GM21576 (cell line): ENCODE results near the gene FSTL5.
"Not testable (repeated sequence)": the region's sequence is repeated elsewhere in the genome, so short reads cannot be mapped to it uniquely, and the experiment has no call there.

Experiments
- ATAC-seq: cut with Tn5 transposase; IDR thresholded peaks from one replicate; pipeline ENCODE4 v1.9.1; 2021; ENCODE audit warnings: mild to moderate bottlenecking, moderate library complexity; ENCODE audit not compliant: unreplicated experiment

The FSTL5 gene

GRCh38 chr4:161881370-161881769 is 282.4 kb downstream of the FSTL5 start:
- ATAC-seq: no peak

DNA sequence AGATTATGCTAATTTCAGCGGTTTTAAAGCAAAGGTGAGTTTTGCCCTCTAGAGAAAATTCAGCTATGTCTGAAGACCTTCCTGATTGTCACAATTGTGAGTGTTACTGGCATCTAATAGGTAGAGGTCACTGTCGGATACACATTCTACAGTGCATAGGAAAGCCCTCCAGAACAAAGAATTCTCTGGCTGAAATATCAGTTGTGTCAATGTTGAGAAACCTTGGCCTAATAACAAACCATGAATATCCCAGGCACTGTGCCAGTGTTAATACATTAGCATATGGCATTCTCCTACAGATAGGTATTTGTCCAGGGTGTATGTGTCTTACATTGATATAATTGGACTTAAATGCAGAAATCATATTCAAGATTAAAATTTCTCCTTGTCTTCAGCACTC is 294.3 kb downstream of the FSTL5 start:
- ATAC-seq: no peak

- no peak for ATAC-seq
These were observed 307.0 kb downstream of the FSTL5 start for GRCh38 chr4:161856711-161857326.

DNA sequence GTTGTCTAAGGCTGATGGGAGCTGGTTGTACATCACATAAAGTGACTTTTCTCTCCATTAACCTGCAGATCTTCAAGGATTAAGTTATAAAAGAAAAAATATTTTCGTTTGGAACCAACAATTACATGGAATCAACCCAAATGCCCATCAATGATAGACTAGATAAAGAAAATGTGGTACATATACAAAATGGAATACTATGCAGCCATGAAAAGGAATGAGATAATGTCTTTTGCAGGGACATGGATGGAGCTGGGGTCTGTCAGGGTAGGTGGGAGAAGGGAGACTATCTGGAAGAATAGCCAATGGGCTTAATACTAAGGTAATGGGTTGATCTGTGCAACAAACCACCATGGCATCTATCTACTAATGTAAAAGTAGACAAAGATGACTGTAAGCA is 313.2 kb downstream of the FSTL5 start:
- no peak for ATAC-seq

DNA sequence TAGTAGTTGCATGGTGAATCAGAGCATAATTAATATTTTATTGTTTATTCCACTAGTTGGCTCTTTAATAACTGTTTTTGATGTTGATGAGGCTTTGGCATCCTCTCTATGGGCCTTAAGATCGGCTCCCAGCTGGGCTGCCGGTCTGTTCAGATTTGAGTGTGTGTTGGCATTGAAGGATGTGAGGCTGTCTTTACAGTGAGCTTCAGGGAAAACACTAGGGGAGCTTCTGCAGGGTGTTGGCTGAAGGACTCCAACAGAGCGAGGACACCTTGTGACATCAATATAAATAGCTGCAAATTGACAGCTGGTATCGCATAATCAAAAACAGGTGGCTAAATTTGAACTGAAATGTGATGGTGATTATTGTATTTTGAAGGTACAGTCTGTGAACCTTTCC is 322.0 kb downstream of the FSTL5 start:
- ATAC-seq: no peak

DNA sequence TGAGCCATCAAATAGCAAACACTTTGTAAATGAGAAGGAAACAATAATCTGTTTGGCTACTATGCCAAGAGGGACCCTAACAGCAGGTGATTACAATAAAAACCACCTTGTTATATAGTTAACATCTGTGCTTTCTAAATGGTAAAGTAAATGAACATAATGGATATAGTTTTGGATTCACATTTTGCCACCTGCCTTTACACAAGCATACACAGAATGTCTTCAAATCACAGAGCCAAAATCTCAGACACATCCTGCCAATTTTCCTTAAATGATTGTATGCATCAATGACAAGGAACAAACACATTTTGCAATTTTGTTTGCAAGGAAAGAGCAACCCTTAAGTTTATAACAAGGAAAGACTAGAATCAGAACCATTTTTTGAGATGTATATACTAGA is 334.2 kb downstream of the FSTL5 start:
- no peak for ATAC-seq

- no peak for ATAC-seq
These were observed 335.7 kb downstream of the FSTL5 start for GRCh38 chr4:161828061-161828460.

DNA sequence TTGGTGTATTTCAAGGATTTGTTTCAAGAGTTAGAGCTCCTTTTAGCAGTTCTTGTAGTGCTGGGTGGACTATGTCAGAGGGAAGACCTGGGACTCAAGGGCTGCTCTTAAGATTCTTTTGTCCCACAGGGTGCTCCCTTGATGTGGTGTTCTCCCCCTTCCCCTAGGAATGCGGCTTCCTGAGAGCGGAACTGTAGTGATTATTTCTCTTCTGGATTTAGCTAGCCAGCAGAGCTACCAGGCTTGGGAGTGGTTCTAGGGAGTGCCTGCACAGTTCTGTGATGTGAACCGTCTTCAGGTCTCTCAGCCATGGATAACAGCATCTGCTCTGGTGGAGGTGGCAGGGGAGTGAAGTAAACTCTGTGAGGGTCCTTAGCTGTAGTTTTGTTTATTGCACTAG is 336.8 kb downstream of the FSTL5 start:
- no peak for ATAC-seq

GRCh38 chr4:161823450-161823849 is 340.4 kb downstream of the FSTL5 start:
- no peak for ATAC-seq

GRCh38 chr4:161822174-161822573 is 341.6 kb downstream of the FSTL5 start:
- ATAC-seq: no peak

DNA sequence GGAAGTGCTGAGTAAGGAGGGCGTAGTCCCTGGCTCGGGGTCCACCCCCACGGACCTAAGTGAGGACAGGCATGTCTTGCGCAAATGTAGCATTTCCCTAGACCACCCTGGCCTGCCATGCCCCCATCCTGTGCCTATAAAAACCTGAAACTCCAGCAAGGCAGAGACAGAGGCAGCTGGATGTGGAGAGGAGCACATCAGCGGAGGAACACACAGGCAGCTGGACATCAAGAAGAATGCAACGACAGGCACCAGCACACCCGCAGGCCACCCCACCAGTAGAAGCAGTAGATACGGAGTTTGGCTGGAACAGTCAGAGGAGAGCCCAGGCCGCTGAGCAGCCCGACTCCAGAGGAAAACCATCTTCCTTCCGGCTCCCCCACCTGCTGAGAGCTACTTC is 345.9 kb downstream of the FSTL5 start:
- ATAC-seq: no peak

- no peak for ATAC-seq
These were observed 346.8 kb downstream of the FSTL5 start for GRCh38 chr4:161816958-161817357.

GRCh38 chr4:161815841-161816240 is 348.0 kb downstream of the FSTL5 start:
- no peak for ATAC-seq

GRCh38 chr4:161813889-161814288 is 349.9 kb downstream of the FSTL5 start:
- no peak for ATAC-seq

- ATAC-seq: no peak
These were observed 350.4 kb downstream of the FSTL5 start for GRCh38 chr4:161813389-161813788.

DNA sequence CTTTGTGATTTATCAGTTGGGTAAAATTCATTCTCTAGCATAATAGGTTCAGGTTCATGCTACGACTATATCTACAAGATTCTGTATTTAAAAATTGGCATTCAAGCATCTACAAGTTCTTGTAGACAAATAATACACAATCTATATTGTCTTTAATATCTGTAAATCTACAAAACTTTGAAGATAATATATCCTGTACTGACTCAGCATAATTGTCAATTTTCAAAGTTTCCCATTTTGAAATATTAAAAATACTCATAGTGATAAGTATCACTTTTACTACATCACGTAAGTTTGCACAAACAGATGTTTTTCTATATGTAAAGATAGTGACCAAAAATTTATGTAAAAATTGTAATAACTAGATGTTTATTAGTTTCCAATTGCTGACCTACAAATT is 360.6 kb downstream of the FSTL5 start:
- ATAC-seq: no peak

GRCh38 chr4:161799710-161800109 is 364.1 kb downstream of the FSTL5 start:
- ATAC-seq: no peak

GRCh38 chr4:161792991-161793390 is 370.8 kb downstream of the FSTL5 start:
- ATAC-seq: no peak

DNA sequence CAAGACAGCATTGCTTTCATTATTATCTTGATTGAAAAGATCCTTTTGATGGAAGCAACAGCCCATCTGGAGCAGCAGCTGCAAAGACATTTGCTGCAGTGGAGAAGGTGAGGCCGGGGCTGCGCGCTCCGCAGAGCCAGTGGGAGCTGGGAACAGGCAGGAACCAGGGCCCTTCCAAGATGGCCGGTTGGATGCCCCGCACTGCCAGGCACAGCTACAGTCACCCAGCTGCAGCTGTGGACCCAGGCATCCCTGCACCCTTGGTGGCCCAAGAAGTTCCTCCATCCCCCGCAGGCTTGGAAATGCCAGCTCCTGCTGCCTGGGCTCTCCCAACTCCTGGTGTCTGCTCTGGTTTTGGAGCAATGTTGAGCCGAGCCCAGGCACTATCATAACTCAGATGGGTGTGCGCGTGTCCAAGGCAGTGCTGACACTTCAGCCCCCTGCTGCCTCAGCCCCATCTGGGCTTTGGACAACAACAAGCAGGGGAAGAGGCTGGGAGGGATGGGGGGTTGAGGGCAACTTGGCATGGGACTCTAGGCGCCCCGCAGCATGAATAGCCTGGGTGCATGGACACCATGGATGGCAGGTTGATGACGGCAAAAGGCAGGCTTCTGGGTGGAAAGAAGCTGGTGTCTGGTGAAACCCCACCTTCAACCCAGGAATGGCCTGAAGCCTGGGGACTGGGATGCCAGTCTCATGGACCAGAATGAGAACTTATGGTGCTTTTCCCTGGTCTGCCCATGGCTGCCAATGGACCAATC is 371.8 kb downstream of the FSTL5 start:
- no peak for ATAC-seq

- no peak for ATAC-seq
These were observed 396.7 kb downstream of the FSTL5 start for GRCh38 chr4:161767116-161767515.

DNA sequence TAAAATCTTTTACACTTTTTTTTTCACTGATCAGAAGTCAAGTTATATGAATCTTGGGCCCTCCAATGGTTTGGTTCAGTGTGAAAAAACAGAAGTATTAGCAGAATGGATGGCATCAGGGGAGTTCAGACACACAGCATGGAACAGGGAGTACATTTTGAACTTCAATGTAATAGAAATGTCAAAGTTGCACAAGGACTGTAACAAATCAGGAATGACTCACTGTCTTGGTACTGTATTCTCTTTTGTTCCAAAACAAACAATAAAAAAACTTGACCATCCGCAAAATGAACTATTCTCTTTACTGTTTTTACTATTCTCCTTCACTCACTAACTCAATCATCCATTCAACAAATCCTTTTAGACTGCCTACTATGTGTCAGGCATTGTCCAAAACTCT is 401.0 kb downstream of the FSTL5 start:
- no peak for ATAC-seq

DNA sequence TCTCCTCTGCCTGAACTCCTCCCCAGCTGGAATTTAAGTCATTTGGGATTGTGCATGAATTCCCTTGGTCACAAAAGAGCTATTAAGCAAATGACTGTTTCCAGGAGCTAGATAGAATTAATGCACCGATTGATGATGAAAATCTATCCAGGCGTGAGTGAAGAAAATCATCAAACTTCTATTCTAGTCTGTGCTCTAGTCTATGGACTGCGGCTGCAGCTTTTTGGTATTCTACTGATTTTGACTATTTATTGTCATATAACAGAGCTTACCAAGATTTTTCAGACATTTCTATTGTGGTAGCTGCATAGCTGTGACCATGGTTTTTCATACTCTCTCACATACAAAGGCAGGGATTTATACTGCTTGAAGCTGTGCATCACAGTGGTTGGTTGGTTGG is 403.8 kb downstream of the FSTL5 start:
- no peak for ATAC-seq

- ATAC-seq: not testable (repeated sequence)
These were observed 405.4 kb downstream of the FSTL5 start for GRCh38 chr4:161758412-161758811.
